Measurements from ENCODE around the gene ZDHHC11B.
"Not testable (repeated sequence)": the region's sequence is repeated elsewhere in the genome, so short reads cannot be mapped to it uniquely, and the experiment has no call there.

Gene ZDHHC11B

DNA sequence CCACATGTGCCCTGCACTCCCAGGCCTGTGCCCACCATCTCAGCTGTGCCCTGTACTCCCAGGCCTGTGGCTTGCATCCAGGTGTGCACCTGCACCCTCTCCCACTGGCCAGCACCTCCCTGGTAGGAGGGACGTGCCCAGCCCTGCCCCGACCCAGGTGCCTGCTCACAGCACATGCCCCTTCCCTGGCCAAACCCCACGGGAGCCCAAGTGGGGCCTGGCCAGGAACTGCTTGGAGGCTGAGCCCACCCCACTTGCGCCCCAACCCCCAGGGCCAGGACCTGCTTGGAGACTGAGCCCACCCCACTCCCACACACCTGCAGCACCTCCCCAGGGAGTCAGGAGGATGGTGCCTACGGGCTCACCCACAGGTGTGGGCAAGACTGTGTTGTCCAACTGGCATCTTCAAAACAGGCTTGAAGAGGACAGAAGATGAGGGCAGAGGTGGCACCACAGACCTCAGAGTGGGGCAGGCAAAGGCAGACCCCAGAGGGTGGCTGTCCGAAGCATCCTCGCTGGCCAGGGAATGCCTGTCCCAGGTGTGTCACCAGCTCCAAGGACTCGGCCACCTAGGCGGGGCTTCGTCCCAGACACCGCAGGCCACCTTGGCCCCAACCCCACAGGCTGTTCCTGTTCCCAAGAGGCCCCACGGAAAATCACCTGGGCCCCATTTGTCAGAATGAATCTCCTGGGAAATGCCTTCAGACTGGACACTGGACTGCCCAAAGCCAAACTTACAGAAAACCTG lies 10.8 kb downstream of the ZDHHC11B start:
- no peak for TF ChIP-seq EZH2phosphoT487 (IDR thresholded peaks at IDR 0.05; ENCODE audit: borderline replicate concordance)
- TF ChIP-seq, protein P1, sequence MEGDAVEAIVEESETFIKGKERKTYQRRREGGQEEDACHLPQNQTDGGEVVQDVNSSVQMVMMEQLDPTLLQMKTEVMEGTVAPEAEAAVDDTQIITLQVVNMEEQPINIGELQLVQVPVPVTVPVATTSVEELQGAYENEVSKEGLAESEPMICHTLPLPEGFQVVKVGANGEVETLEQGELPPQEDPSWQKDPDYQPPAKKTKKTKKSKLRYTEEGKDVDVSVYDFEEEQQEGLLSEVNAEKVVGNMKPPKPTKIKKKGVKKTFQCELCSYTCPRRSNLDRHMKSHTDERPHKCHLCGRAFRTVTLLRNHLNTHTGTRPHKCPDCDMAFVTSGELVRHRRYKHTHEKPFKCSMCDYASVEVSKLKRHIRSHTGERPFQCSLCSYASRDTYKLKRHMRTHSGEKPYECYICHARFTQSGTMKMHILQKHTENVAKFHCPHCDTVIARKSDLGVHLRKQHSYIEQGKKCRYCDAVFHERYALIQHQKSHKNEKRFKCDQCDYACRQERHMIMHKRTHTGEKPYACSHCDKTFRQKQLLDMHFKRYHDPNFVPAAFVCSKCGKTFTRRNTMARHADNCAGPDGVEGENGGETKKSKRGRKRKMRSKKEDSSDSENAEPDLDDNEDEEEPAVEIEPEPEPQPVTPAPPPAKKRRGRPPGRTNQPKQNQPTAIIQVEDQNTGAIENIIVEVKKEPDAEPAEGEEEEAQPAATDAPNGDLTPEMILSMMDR (conservative IDR thresholded peaks at IDR 0.05; ENCODE audit: low read length), result no peak
- H2AFZ ChIP-seq (ENCODE audit: low read length), result no peak overlapping the region
- H3K9ac ChIP-seq (ENCODE audit: low read depth, low read length, poor library complexity, severe bottlenecking), result no peak overlapping the region
- no peaks in the 10 kb centered on the region for H3F3A ChIP-seq (ENCODE audit: low read depth)
- H4K20me1 ChIP-seq (ENCODE audit: insufficient read depth, low read length, poor library complexity, severe bottlenecking), result no peaks in the 10 kb centered on the region
- H3K9me2 ChIP-seq (replicated peaks; ENCODE audit: low read depth, low read length), result no peaks in the 10 kb centered on the region
- H3K4me2 ChIP-seq (ENCODE audit: low read depth, low read length, poor library complexity, severe bottlenecking), result no peak overlapping the region
- H3K4me1 ChIP-seq (ENCODE audit: insufficient read depth, low read length, poor library complexity, severe bottlenecking), result no peaks in the 10 kb centered on the region
- H3K4me3 ChIP-seq (ENCODE audit: low read length, poor library complexity, severe bottlenecking), result no peak overlapping the region
- H3K27me3 ChIP-seq (ENCODE audit: insufficient read depth, low read length, poor library complexity, severe bottlenecking), result no peaks in the 10 kb centered on the region
- H3K79me2 ChIP-seq (ENCODE audit: insufficient read depth, low read length), result no peaks in the 10 kb centered on the region
- no peaks in the 10 kb centered on the region for H3K36me3 ChIP-seq (ENCODE audit: insufficient read depth, low read length)
- H3K9me3 ChIP-seq (ENCODE audit: insufficient read depth, low read depth, low read length), result no peaks in the 10 kb centered on the region

DNA sequence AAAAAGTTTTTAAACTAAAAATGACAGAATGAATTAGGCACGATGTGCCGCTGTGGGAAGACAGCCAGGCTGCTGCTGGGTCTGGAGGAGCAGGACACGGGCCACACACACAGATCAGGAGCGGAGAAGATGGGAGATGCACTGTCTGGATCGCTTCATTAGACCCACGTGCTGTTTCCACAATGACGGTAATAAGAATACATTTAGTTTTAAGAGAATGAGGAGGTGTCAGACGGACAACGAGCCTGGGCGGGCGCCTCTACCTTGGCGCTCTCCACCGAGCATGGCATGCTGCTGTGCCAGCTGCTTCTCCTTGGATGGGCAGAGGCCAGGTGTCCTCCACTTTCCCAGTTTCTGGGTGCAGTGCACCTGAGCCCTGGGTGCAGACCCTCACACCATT lies 11.6 kb downstream of the ZDHHC11B start:
- H3K4me1 ChIP-seq (ENCODE audit: insufficient read depth, low read length, poor library complexity, severe bottlenecking); H2AFZ ChIP-seq (ENCODE audit: low read length); H3K9ac ChIP-seq (ENCODE audit: low read depth, low read length, poor library complexity, severe bottlenecking); H3K79me2 ChIP-seq (ENCODE audit: insufficient read depth, low read length); H3K9me3 ChIP-seq (ENCODE audit: insufficient read depth, low read depth, low read length); H3K27me3 ChIP-seq (ENCODE audit: insufficient read depth, low read length, poor library complexity, severe bottlenecking); H3F3A ChIP-seq (ENCODE audit: low read depth); H3K36me3 ChIP-seq (ENCODE audit: insufficient read depth, low read length); H4K20me1 ChIP-seq (ENCODE audit: insufficient read depth, low read length, poor library complexity, severe bottlenecking); H3K4me2 ChIP-seq (ENCODE audit: low read depth, low read length, poor library complexity, severe bottlenecking); H3K4me3 ChIP-seq (ENCODE audit: low read length, poor library complexity, severe bottlenecking); H3K9me2 ChIP-seq (replicated peaks; ENCODE audit: low read depth, low read length): not testable (repeated sequence)

DNA sequence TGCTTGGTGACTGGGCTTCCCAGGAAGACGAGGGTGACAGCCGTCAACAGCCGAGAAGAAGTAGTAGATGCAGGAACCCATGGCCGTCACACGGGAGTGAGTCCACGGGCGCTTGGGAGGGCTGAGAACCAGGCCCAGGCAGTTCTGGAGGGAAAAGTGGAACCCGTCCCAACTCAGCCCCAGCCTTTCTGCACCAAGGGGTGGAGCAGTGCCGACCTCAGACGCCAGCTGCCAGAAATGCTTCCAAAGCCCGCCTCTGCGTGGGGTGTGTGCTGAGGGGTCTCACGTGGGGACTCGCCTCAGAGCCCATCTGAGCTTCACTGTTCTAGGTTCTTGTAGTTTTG lies 12.0 kb downstream of the ZDHHC11B start:
- not testable (repeated sequence) for H3K27me3 ChIP-seq (ENCODE audit: insufficient read depth, low read length, poor library complexity, severe bottlenecking); H3K79me2 ChIP-seq (ENCODE audit: insufficient read depth, low read length); H2AFZ ChIP-seq (ENCODE audit: low read length); H3F3A ChIP-seq (ENCODE audit: low read depth); H3K36me3 ChIP-seq (ENCODE audit: insufficient read depth, low read length); H3K9me3 ChIP-seq (ENCODE audit: insufficient read depth, low read depth, low read length); H3K4me3 ChIP-seq (ENCODE audit: low read length, poor library complexity, severe bottlenecking); H4K20me1 ChIP-seq (ENCODE audit: insufficient read depth, low read length, poor library complexity, severe bottlenecking); H3K4me1 ChIP-seq (ENCODE audit: insufficient read depth, low read length, poor library complexity, severe bottlenecking); H3K4me2 ChIP-seq (ENCODE audit: low read depth, low read length, poor library complexity, severe bottlenecking); H3K9me2 ChIP-seq (replicated peaks; ENCODE audit: low read depth, low read length); H3K9ac ChIP-seq (ENCODE audit: low read depth, low read length, poor library complexity, severe bottlenecking)

DNA sequence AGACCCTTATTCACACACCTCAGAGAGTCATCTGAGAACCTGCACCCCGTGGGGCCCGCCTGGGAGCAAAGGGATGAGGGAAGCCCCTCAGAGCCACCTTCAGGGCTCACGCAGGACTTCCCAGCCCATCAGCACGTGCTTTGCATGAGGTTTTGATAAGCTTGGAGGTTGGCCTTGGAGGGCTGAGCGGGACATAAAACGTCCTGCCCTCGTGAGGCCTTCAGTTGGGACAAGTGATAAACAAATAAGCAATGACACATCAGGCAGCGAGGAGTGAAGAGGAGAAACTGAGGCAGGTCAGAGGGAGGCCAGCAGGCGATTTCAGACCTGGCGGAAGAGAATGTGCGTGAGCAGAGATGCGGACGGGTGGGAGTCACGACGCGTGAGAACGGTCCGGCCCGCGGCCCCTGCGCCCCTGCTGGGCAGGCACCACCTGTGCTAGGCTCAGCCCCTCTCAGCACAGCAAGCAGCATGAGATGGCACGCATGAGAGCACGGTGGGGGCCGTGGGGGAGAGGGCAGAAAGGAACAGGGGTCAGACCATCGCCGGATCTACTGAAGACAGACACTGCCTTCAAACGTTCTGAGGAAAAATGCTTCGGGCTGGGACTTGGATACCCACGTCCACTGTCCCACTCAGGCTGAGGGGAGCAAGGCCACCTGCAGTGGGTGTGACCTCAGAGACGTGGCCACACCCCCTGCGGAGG lies 12.5 kb downstream of the ZDHHC11B start:
- not testable (repeated sequence) for H3K27me3 ChIP-seq (ENCODE audit: insufficient read depth, low read length, poor library complexity, severe bottlenecking); H3F3A ChIP-seq (ENCODE audit: low read depth); H3K4me1 ChIP-seq (ENCODE audit: insufficient read depth, low read length, poor library complexity, severe bottlenecking); H3K4me2 ChIP-seq (ENCODE audit: low read depth, low read length, poor library complexity, severe bottlenecking); H2AFZ ChIP-seq (ENCODE audit: low read length); H3K4me3 ChIP-seq (ENCODE audit: low read length, poor library complexity, severe bottlenecking); H3K9me2 ChIP-seq (replicated peaks; ENCODE audit: low read depth, low read length); H3K9me3 ChIP-seq (ENCODE audit: insufficient read depth, low read depth, low read length); H3K79me2 ChIP-seq (ENCODE audit: insufficient read depth, low read length); H4K20me1 ChIP-seq (ENCODE audit: insufficient read depth, low read length, poor library complexity, severe bottlenecking); H3K9ac ChIP-seq (ENCODE audit: low read depth, low read length, poor library complexity, severe bottlenecking); H3K36me3 ChIP-seq (ENCODE audit: insufficient read depth, low read length)

DNA sequence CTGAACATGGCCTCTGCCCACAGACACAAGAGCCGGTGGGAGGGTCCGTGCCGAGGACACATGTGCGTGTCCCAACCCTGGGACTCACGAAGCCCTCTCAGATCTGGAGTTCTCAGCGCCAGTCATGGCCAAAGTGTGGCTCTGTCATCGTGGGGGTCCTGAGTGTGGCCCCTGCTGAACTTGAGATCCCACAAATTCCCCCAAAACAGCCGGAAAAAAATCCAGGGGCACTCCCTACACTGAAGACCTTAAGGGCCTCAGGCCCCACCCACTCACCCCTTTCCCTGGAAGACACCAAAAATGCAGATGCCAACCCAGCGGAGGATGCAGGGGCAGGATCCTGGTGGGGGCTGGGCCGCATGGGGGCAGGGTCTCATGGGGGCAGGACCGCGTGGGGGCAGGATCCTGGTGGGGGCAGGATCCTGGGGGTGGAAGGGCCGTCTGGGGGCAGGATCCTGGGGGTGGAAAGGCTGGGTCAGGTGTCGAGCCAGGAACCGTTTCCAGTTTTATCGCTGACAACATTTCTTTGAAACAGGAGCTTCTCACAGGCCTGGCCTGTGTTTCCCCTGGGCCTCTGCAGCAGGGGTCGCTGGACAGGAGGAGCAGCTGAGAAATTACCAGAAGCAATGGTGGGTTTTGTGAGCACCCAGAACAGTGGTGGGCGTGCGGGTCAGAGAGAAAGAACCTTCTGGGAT lies 13.3 kb downstream of the ZDHHC11B start:
- not testable (repeated sequence) for H3K79me2 ChIP-seq (ENCODE audit: insufficient read depth, low read length); H3K4me2 ChIP-seq (ENCODE audit: low read depth, low read length, poor library complexity, severe bottlenecking); H4K20me1 ChIP-seq (ENCODE audit: insufficient read depth, low read length, poor library complexity, severe bottlenecking); H2AFZ ChIP-seq (ENCODE audit: low read length); H3K4me1 ChIP-seq (ENCODE audit: insufficient read depth, low read length, poor library complexity, severe bottlenecking); H3F3A ChIP-seq (ENCODE audit: low read depth); H3K9me2 ChIP-seq (replicated peaks; ENCODE audit: low read depth, low read length); H3K9me3 ChIP-seq (ENCODE audit: insufficient read depth, low read depth, low read length); H3K4me3 ChIP-seq (ENCODE audit: low read length, poor library complexity, severe bottlenecking); H3K36me3 ChIP-seq (ENCODE audit: insufficient read depth, low read length); H3K9ac ChIP-seq (ENCODE audit: low read depth, low read length, poor library complexity, severe bottlenecking); H3K27me3 ChIP-seq (ENCODE audit: insufficient read depth, low read length, poor library complexity, severe bottlenecking)

DNA sequence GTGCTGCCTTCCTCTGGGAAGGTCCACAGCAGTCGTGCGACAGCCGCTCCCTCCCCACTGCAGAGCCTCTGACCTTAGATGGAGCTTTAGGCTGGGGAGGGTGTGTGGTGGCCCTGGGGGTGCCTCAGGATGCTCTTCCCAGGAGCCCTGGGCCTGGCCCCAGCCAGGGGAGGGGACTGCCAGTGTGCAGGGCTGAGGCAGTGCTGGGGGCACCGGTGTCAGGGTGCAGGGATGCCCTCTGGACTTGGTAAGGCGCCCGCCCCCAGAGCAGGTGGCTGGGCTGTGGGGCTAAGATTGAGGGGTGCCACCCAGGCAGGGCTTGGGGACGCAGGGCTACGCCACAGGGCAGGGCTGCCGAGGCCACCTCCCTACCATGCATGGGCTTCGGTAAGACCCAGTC lies 13.9 kb downstream of the ZDHHC11B start:
- H3K4me1 ChIP-seq (ENCODE audit: insufficient read depth, low read length, poor library complexity, severe bottlenecking); H3K27me3 ChIP-seq (ENCODE audit: insufficient read depth, low read length, poor library complexity, severe bottlenecking): not testable (repeated sequence)

More for the DNA sequence above, 13.9 kb downstream of the ZDHHC11B start:
- not testable (repeated sequence) for H3K4me2 ChIP-seq (ENCODE audit: low read depth, low read length, poor library complexity, severe bottlenecking); H3F3A ChIP-seq (ENCODE audit: low read depth); H3K9ac ChIP-seq (ENCODE audit: low read depth, low read length, poor library complexity, severe bottlenecking); H2AFZ ChIP-seq (ENCODE audit: low read length); H3K79me2 ChIP-seq (ENCODE audit: insufficient read depth, low read length); H3K4me3 ChIP-seq (ENCODE audit: low read length, poor library complexity, severe bottlenecking); H3K9me3 ChIP-seq (ENCODE audit: insufficient read depth, low read depth, low read length); H4K20me1 ChIP-seq (ENCODE audit: insufficient read depth, low read length, poor library complexity, severe bottlenecking); H3K36me3 ChIP-seq (ENCODE audit: insufficient read depth, low read length); H3K9me2 ChIP-seq (replicated peaks; ENCODE audit: low read depth, low read length)

Measured in Loucy (cell line).